H1 (cell line): ENCODE data around the gene TRMT61A.

ENCODE experiments used
- ATF2 ChIP-seq: IDR thresholded peaks from 2 replicates; pipeline ENCODE4 v1.6.1; 2012; ENCODE audit warnings: low read length, inconsistent platforms
- CEBPB ChIP-seq: IDR thresholded peaks from 2 replicates; pipeline ENCODE4 v1.6.1; 2012; ENCODE audit warnings: low read depth, low read length
- POLR2A ChIP-seq, 2 experiments: IDR thresholded peaks; 1 replicate in 1 of 2; 2 replicates in 1 of 2; pipeline ENCODE4 v1.6.1; 2011; ENCODE audit warnings: low read depth in 2 of 2, low read length in 2 of 2, mild to moderate bottlenecking in 2 of 2; ENCODE audit errors: control extremely low read depth in 1 of 2
- SP1 ChIP-seq: IDR thresholded peaks from 2 replicates; pipeline ENCODE4 v1.6.1; 2011; ENCODE audit warnings: low read depth, low read length
- TF ChIP-seq, protein P1 (sequence below), 3 experiments: IDR thresholded peaks; 1 replicate in 2 of 3; 2 replicates in 1 of 3; pipeline versions ENCODE4 v1.5.1 to v1.6.1; 2011; ENCODE audit warnings: low read length in 3 of 3, mild to moderate bottlenecking in 3 of 3, inconsistent platforms in 2 of 3, low read depth in 1 of 3, moderate library complexity in 1 of 3; ENCODE audit not compliant: insufficient read depth in 1 of 3; ENCODE audit errors: control extremely low read depth in 1 of 3

- TF ChIP-seq POLR2A (IDR thresholded peaks at IDR 0.05; ENCODE audit: control extremely low read depth in 1 of 2, low read depth in 2 of 2, low read length in 2 of 2) = no peak
- TF ChIP-seq, protein P1, sequence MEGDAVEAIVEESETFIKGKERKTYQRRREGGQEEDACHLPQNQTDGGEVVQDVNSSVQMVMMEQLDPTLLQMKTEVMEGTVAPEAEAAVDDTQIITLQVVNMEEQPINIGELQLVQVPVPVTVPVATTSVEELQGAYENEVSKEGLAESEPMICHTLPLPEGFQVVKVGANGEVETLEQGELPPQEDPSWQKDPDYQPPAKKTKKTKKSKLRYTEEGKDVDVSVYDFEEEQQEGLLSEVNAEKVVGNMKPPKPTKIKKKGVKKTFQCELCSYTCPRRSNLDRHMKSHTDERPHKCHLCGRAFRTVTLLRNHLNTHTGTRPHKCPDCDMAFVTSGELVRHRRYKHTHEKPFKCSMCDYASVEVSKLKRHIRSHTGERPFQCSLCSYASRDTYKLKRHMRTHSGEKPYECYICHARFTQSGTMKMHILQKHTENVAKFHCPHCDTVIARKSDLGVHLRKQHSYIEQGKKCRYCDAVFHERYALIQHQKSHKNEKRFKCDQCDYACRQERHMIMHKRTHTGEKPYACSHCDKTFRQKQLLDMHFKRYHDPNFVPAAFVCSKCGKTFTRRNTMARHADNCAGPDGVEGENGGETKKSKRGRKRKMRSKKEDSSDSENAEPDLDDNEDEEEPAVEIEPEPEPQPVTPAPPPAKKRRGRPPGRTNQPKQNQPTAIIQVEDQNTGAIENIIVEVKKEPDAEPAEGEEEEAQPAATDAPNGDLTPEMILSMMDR (IDR thresholded peaks at IDR 0.05; ENCODE audit: control extremely low read depth in 1 of 3, insufficient read depth in 1 of 3, low read depth in 1 of 3, low read length in 3 of 3) = no peak
- no peak for TF ChIP-seq ATF2
- no peak for TF ChIP-seq SP1
- no peak for TF ChIP-seq CEBPB
These were observed 9.5 kb downstream of the TRMT61A start for GRCh38 chr14:103538291-103539055.
